DMS53 treated with DMSO at 0.1 percent for 48 hours (cell line): ENCODE results near the gene OBP2B.
"Not testable (repeated sequence)": the region's sequence is repeated elsewhere in the genome, so short reads cannot be mapped to it uniquely, and the experiment has no call there.

ENCODE experiments used
- DNase-seq: peaks from one replicate; lab custom pipeline; 2025; ENCODE audit not compliant: unreplicated experiment; lab: John Stamatoyannopoulos, UW

The OBP2B gene

DNA sequence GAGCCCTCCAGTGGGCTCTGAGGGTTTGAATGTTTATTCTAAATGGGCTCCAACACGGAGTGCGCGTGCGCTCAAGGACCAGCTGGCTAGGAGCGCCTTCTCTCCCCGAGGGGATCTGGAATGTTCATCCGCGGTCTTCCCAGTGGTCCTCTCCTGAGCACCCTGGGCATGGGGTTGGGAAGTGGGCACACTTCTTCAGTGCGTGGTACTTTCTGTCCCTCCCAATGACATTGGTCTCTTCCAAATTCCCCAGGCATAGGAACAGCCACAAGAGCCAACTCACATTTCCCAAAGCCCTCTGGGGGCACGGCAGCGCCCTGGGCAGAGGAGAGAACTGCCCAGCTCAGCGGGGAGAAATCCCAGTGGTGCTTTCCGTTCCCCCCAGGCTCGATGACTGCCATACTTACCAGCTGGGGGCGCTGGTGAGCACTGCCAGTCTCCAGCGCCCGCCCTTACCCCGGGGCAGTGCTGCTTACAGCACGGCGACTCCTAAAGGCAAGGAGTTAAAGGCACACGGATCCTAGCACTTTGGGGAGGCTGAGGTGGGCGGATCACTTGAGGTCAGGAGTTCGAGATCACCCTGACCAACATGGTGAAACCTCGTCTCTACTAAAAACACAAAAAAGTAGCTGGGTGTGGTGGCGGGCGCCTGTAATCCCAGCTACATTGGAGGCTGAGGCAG, 29.9 kb upstream of the OBP2B start:
- DNase-seq: peak; percentile 10

DNA sequence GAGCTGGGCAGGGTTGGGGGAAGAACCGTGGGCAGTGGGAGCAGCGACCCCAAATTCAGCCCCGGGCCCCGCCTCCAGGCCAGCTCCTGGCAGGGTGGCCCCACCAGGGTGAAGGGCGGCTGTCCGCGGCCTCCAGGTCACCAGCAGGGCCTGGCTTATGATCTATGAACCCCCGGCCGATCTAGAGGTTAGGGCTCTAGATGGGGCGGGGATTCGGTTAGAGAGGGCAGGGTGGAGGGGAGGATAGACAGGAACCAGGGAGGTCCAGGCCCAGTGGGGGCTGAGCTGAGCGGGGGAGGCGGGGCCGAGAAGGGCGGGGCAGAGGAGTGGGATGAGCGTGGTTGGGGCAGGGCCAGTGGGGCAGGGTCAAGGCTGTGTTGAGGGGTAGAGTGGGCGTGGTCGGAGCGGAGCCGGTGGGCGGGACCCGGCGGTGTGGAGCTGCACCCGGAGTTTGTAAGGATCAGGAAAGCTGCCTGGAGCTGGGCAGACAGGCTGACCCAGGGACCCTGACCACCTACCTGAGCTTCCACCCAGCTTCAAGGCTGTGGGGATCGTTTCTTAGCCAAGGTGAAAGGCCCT, 29.3 kb upstream of the OBP2B start:
- no peak for DNase-seq

DNA sequence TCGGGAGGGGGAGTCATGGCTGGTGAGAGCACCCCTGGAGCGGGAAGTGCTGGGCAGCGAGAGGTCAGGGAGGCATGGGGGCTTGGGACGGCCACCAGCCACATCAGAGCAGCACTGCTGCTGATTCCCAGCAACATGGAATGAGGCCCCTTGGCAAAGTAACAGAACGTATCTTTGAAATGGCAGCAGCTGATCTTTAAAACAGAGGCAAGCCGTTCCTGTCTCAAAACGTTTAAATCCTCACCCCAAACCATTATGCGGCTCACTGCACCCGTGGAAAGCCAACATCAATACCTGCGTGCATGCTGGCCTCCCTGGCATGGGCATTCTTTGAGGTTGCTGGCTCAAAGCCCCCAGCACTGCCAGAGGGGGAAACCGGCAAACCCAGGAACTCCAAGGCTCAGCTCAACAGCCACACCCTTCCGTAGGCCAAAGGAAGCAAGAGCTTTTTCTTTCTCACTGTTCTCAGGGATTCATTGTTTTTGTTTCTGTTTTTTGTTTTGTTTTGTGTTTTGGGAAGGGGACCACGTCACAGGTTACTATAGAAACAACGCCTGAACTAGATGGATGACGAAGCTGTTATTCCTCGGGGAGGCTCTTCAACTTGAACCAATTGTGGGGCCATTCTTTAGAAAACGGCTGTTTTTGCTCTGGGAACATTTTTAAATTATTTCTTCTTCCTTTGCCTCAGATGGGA, 28.1 kb upstream of the OBP2B start:
- no peak for DNase-seq

DNA sequence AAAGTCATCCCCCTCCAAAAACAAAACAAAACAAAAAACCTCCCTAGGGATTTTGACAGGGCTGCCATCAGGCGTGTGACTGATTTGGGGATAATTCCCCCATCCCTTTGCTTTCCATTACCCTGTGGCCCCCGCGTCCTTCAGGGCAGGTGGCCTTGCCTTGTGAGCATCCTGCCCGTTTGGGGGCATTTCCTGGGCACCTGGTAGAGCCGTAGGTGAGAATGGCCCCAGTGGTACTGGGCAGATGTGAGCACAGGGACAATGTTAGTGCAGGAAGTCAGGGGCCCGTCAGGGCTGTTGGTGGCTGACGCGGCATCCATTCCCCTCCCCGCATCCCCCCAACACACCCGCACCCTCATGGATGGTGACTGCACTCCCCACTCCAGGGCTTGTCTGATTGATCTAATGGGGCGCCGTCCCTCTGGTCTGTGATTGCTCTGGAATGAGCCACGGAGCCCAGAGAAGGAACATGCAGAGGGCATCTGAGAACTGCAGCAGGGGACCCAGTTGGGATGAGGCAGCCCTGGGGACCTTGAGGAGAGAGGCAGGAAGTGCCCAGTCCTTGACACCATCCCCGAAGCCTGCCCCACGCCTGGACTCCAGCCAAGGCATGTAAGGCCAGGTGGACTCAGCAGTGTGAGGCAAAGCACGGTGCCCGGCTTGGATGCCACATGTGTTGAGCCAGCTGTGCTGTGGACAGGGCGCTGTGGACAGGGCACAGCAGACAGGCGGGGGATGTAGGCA, 27.4 kb upstream of the OBP2B start:
- not testable (repeated sequence) for DNase-seq

DNA sequence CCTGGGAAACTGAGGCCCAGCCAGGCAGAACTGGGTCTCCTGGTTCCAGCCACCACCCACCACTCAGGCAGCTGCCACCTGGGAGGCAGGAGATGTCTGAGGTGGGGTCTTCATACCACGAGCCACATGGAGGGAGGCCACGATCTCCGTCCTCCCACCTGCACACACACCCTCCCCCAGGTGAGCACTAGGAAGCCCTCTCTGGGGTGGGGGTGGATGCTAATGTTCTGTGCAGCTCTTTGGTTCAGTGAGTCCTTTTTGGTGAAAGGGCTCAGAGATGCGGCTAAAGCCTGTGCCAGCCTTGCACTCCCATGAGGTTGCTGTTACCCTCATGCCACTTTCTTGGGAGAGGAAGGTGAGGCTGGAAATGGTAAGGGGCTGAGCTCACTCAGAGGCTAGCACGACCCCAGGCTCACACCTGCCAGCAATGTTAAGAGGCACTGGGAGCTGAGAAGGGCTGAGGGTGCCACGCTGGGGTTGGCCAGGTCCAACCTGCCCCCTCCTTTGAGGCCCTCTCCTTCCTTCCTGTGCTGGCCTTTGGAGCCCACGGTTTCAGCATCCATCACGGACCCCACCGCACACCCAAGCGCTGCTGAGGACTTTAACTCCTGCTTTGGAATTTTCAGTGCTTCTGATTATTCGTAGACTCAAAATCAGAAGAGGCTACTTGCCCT, 26.6 kb upstream of the OBP2B start:
- DNase-seq: no peak

DNA sequence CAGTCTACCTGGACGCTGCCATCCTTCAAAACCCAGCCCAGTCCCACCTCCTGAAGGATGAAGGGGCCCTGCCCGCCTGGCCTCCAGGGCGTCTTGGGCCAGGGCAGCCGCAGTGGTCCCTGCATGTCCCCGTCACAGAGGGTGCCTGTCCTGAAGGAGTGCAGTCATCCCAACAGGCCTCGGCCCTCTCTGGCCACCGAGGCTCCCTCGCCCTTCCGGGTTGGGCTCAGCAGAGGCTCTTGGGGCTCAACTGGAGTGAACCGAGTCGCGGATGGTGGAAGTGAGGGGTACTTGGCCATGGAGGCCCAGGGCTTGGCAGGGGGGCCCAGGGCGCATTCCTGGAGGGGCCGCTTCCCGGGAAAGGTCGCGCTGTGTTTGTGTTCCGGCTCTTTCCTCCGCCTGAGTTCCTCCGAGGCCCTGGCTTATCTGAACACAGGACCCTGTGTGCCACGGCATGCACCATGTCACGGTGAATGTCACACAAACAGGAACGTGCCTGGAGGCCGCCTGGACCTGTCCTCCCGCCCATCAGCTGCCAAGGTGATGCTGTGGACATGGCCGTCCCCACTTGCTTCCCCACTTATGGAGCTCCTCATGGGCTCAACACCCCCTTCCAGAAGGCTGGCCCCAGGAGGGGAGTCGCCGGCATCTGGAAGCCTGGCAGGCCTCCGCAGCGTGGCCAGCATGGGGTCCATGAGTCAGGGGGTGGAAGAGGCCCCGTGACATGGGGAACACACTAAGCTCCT, 25.7 kb upstream of the OBP2B start:
- DNase-seq: no peak

DNA sequence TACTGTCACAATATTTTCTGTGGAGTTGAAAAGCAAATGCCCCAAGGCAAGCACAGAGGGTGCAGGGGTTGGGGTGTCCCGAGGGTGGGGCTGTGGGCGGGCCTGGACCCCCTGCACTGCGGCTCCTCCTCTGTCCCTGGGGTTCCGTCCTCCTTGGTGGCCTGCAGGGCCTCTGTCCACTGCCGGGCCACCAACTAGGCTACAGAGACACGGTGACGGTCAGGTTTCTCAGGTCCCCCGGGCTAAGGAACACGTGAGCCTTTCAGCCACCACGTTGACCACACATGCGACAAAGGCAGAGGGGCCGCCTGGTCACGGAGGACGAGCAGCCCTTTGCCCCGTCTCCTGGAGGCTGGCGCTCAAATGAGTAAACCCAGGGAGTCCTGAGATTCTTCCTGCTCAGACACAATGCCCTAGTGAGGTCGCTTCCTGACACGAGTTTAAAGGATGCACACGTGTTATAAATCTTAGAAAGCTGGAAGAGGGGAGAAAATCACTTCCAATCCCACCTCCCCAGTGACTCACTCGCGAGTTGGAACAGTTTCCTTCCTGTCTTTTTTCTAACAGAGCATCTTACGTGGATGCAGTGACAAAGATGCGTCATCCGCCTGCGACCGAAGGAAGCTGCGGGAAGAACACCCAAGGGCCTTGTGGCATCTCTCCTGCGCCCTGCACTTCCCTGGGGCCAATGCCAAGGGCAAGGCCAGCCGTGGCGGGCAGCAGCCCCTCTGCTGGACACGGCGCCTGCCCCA, 24.8 kb upstream of the OBP2B start:
- DNase-seq: no peak

DNA sequence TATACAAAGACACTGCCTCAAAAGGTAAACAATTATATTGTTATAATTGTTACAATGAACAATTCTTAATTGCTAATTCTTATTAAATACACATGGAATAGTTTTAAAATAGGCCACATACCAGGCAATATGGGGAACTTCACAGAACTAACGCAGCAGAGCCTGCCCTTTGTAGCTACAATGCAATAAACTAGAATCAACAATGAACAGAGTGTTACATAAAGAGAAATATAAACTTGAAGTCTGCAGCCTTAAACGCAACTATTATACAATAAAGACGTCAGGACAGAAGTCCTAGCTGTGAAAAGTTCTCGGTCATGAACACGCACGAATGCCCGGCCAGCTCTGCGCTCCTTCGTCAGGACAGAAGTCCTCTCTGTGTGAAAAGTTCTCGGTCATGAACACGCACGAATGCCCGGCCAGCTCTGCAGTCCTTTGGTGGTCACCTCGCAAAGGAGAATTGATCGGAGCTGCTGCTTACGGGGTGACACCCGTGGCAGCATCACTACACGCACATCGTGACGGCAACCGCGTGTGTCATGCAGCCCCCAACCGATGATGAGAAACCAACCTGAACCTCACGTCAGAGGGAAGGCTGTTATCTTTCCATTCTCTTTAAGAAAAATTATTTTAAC, 23.0 kb upstream of the OBP2B start:
- not testable (repeated sequence) for DNase-seq

DNA sequence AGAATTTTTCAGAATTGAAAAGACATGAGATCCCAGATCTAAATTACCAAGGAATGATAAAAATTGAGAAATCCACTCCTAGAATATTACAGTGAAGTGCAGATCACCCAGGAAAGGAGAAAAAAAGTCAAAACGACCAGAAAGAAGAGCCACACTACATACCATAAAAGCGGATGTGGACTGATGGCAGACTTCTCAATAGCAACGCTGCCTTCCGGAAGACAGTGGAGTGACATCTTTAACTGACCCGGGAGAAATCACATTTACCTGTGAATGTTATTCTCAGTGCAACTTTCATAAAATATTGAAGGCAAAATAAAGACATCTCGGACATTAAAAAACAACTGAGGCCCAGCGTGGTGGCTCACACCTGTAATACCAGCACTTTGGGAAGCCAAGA, 21.5 kb upstream of the OBP2B start:
- DNase-seq: not testable (repeated sequence)

DNA sequence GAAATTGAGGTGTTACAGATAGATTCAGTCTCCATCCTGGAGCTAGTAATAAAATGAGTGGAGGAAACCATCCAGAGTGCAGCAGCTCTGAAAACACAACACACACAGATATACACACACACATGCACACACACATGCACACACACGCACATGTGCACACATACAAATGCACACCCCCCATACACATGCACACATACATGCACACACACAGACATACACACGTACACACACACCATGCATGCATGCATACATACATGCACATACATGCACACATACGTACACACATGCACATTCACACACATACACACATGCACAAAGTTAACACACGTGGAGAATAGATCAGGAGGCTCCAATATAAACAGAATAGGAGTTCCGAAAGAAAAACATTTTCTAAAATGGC, 21.0 kb upstream of the OBP2B start:
- no peak for DNase-seq

DNA sequence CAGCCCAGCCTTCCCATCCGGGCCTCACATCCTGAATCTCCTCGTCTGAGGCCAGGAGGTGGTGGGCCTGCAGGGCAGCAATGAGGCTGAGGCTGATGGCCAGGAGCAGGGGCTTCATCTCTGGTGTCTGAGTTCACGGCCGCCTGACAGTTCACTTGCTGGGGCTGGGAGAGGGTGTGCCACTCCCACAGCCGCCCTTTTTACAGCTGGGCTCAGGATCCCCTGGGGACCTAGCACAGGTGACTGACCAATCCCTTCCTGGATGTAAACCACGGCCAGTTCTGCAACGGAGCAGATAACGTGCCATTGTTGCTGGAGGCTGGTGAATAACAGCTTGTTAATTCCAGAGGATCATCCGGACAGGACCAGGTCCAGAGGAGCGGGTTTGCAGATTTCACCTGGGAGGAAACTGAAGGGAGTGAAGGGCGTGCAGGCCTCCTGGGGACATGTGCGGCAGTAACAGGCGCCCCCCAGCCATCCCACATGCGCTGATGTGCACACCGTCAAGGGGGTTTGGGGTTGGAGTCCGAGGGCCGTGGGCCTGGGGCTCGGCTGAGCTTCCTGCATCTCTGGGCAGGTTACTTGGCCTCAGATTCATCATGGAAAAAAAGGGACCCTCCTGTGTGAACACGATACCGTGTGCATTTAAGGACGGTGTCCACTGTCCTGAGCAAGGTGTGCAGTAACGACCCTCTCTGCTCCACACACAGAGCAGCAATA, 19.6 kb upstream of the OBP2B start:
- not testable (repeated sequence) for DNase-seq

DNA sequence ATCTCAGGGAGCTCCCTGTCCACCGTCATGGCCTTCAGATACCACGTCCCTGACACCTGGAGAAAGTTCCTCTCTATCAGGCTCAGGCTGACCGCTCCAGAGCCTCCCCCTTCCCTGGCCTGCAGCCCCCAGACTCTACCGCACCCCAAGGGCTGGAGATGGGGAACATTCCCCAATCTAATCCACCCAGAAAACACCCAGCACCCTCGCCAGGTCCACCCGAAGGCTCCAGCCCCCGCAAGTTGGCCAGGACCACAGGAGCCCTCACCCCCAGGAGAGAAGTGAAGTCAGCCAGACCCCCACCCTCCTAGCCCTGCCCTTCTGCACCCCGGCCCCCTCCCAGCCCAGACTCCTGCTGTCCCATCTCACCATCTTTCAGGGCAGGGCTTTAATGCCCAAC, 18.9 kb upstream of the OBP2B start:
- not testable (repeated sequence) for DNase-seq

DNA sequence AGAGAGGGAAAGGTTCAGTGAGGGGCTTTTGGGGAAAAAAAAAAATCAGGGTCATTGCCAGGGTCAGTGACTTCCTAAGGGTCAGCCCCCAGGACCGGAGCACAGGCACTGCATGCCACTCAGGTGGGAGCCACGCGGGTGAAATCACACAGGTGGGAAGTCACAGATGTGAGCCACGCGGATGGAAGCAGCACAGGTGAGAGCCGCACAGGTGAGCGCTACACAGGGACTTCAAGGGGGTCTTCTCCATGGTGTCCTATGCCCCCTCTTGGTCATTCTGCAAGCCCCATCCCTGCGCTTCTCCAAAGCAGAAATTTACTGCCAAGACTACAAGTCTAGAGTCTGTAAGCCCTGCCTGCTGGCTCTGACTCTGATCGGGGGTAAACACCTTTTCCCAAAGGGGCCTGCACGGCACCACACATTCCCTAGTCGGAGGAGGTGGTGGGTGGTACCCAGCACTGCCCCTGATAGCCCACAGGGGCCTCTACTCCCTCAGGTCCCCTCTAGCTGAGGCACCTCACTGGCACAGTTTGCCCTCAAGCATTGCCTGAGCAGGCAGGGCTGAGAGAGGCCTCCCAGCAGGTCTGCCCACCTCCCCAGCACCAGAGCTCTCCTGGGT, 18.3 kb upstream of the OBP2B start:
- no peak for DNase-seq

DNA sequence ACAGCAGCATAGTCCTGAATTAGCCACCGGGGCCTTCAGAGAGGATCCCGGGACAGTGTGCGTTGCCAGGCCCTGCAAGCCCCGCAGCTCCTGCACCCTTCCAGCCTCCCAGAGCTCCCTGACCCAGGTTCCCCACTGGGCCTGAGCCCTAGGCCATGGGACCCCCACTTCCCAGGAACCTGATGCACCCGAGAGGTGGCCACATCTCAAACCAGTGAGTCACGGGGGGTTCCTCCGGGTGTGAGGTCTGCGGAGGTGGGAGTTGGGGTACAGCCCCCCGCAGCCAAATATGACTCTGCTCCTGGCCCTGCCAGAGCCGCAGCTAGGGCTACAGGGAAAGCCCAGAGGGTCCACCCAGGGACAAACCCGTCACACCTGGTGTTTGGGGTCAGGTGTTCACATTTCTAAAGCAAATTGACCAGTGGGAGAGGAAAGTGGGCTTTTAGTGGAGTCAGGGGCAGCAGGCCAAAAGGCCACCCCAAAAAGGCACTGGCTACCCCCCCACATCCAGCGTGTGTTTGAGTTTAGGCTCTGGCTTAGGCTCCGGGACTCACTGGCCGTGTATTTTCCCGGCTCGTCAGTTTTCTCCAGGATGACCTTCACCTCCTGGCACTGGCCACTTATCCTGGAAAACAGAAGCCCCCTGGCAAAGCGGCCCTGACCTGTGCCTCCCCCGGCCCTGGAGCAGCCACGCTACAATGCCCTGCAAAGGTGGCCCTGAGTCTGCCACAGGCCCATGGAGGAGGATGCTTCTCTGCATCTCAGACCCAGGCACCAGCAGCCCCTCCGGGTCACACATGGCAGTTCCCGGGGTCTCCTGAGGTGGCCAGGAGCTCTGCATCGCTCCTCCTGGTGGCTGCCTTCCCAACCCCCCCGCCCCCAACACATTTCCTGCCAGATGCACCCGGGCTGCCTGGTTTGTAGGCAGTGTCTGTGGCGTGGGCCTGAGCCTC, 17.4 kb upstream of the OBP2B start:
- no peak for DNase-seq

DNA sequence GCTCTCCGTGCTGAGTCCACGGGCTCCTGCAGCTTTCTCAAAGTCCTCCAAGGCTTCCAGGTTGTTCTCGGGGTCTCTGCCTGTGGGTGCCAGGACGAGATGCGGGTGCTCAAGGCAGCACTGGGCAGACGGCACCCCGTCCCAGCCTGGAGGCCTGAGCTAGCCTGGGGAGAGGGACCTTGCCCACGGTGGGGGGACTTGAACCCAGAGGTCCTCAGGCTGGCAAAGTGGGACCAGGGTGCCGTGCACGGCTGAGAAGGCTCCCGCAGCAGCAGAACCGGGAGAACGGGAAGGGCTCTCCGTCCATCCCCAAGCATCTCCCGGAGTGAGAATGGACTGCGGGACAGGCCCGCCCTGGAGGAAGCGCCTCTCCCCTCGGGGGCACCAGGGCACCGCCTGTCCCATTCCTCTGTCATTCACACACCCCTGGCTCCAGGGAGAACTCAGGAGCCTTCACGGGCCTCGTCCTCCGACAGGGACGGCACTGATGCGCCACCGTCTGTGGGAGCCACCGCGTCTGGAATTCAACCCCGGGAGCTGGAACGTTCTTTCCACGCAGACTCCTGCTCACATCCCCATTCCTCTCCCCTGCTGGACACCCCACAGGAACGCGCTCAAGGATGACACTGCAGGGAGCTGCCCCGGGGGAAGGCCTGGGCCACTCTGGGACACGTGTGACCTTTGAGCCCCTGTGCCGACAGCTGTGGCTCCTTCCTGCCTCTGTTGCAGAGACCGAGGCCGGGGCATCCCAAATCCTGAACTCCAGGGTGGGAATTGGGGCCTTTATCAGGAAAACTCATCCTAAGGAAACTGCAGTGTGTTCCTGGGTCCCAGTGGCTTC, 16.3 kb upstream of the OBP2B start:
- no peak for DNase-seq

DNA sequence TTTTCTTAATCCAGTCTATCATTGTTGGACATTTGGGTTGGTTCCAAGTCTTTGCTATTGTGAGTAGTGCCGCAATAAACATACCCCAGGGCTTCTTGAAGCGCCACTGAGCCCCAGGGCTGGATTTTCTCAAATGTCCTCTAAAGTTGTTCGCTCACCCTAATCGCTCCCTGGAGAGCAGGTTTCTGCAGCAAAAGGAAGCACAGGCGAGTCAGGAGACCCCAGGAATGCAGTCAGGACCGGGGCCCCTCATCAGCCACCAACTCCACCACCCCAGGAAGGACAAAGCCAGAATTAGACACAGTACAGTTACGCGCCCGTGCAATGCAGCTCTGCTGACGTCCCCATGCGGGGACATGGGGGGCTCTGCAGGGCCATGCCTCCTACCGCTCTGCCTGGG, 15.7 kb upstream of the OBP2B start:
- DNase-seq: no peak
